RPMI7951 (cell line): ENCODE measurements around the gene C4B. TPM values are rescaled to one million over a fixed set of nuclear protein-coding genes. Genes with fewer than 3 reads are reported as not detected.
"Not testable (repeated sequence)": the region's sequence is repeated elsewhere in the genome, so short reads cannot be mapped to it uniquely, and the experiment has no call there.

Experiments used
- DNase-seq: peaks from one replicate; pipeline ENCODE4 v3.0.0-alpha.2; 2012; ENCODE audit warnings: low read depth
- total RNA-seq: library from RNA; depleted of rRNA; stranded (reverse); fragments of >200 nt; shearing (Covaris generic); gene quantifications from 2 replicates; pipeline ENCODE4 v1.2.3, GENCODE V29; 2014

Gene C4B
- total RNA-seq, 1 experiment from 2014 or later: 0.72 TPM

DNA sequence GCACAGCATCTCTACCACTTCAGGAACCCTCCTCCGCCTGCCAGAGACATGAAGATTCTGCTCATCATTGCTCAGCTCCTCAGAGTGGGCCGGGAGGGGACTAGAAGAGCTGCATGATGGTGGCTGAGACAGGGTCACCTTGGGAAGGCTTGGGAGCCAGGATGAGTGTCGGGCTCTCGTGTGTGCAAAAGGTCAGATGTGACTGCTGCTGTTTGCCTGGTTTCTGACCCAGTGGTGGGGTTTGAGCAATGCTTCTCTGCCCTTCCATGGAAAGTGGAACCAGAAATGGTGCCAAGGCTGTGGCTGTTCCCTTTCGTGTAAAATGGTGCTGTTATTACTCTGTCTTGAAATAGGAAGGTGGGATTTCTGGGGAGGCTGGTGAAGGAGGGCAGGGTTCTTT is 33.6 kb upstream of the C4B start:
- DNase-seq: not testable (repeated sequence)

DNA sequence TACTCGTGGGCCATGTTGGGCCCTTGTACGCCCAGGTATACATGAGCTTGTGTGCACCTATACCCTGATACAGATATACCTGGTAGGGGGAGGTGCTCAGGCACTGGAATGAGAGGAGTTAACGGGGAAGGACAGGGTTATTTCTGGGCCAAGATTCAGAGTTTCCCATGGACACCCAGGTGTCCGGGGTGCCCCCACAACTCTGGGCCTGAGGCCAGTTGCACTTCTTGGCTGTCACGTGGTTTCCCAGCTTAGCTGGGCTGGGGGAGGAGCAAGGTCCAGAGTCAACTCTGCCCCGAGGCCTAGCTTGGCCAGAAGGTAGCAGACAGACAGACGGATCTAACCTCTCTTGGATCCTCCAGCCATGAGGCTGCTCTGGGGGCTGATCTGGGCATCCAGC is 32.9 kb upstream of the C4B start, which contains the start of gene C4A:
Gene C4A (plus strand): TSS at position 314 of the 400 bp plus-strand sequence. CDS start 51 bp downstream, at position 365.
- not testable (repeated sequence) for DNase-seq

DNA sequence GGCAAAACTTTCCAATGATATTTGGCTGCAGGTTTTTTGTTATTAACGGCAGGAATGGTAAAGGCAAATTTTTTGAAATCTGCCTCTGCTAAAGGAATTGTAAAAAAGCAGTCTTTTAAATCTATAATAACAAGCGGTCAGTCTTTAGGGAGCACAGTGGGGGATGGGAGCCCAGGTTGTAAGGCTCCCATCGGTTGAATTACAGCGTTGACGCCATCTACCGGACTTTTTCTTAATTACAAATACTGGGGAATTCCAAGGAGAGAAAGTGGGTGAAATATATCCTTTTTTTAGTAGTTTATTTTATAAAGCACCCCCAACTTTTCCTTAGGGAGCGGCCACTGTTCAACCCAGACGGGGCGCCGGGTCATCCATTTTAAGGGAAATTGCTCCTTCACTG is 25.2 kb upstream of the C4B start:
- not testable (repeated sequence) for DNase-seq

DNA sequence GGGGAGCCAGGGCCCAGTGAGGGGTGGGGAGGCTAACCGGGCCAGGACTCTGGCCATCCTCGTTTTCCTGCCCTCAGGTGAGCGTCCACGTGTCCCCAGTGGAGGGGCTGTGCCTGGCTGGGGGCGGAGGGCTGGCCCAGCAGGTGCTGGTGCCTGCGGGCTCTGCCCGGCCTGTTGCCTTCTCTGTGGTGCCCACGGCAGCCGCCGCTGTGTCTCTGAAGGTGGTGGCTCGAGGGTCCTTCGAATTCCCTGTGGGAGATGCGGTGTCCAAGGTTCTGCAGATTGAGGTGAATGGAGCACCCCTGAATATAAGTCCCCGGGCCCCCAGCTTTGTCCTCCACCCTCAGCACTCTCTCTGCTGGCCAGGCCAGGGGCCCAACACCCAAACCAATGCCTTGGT is 20.2 kb upstream of the C4B start:
- DNase-seq: not testable (repeated sequence)

DNA sequence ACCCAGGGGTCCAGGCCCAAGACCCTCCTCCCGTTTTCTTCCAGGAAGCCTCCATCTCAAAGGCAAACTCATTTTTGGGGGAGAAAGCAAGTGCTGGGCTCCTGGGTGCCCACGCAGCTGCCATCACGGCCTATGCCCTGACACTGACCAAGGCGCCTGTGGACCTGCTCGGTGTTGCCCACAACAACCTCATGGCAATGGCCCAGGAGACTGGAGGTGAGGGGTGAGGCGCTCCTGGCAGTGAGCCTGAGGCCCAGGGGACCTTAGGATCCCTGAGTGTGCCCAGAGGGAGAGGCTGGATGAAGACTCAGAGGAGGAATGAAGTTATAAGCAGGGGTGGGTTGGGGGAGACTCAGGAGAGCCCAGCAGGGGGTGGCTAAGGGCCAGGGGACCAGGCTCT is 18.2 kb upstream of the C4B start:
- not testable (repeated sequence) for DNase-seq

DNA sequence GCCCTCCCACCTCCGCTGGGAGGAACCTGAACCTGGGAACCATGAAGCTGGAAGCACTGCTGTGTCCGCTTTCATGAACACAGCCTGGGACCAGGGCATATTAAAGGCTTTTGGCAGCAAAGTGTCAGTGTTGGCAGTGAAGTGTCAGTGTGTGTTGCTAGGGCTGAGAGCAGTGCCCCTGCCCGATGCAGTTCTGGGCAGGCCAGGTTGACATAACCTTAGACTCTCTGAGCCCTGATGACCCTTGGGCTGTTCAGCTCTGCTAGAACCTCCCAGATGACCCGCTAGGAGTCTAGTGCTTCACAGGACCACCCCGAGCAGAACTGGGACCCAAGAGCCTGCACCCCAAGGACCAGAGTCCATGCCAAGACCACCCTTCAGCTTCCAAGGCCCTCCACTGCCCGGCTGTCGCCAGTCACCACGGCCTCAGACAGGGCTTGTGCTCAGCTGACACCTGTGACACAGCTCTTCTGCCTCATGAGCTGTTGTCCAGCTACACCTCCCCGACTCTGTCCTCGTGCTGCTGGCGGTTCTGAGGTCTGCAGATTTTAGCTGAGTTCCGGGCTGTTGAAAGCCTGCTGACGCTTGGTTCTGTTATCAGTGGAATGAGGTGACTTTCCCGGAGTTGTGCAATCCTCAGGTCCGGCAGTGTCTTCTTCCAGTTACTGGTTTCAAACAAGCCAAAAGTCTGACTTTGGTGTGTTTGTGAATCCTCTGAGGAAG is 11.9 kb upstream of the C4B start:
- not testable (repeated sequence) for DNase-seq

DNA sequence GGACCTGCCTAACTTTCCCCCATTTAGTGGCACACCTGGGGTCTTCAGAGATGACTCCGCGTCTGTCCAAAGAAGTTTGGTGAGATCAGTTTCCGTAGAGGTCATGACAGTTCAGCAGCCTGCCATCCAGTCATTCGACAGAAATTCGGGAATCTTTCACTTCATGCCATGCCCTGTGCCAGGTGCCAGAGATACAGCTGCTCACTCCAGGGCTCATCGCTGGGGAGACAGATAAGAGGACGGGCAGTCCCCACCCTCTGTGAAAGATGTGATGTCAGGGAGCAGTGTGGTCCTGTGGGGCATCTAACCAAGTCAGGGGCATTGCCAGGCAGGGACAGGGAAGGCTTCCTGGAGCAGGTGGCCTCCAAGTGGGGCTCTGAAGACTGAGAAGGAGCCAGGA is 11.3 kb upstream of the C4B start:
- DNase-seq: not testable (repeated sequence)

DNA sequence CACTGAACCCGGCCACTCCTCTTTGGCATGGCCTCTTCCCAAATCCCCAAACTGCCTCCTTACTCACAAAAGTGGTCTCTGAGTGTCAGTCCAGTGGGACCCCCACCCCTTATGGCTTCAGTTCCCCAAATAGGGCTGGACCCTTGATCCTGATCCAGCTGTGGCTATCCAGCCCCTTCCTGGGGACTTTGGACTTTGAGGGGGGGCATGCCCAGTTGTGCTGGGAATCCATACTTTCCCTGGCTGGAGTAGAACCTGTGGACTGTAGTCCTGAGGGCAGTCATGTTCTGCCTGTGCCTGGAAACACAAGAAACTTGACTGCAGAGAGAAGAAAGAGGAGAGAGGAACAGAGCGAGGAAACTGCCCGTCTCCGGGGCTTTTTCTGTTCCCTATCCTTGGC is 10.2 kb upstream of the C4B start:
- not testable (repeated sequence) for DNase-seq

DNA sequence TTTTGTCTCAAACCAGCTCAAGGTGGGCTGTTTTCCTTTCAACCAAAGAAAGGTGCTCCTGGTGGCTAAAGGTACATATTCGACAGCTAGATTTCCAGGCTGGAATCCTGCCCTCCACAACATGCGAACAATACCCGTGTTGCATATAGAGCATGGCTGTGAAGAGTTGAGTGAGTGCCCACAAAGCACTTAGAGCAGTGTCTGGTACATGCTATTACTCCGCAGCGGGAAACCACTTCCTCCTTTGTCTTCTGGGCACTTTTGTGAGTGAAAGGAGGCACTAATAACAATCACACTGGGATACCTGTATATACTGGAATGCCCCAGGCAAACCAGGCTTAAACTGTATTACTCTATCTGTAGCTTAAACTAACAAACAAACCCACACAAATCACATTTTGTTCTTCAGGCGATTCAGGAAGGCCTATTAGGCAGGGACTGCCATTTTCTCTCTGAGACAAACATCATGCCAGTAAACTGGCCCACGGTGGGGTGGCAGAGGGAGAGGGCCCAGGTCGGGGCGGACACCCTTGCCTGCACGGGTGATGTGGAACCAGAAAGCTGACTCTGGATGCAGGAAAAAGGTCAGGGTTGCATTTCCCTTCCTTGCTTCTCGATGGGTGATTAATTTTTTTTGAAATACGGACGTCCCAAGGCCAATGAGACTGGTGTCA is 9.6 kb upstream of the C4B start:
- not testable (repeated sequence) for DNase-seq

DNA sequence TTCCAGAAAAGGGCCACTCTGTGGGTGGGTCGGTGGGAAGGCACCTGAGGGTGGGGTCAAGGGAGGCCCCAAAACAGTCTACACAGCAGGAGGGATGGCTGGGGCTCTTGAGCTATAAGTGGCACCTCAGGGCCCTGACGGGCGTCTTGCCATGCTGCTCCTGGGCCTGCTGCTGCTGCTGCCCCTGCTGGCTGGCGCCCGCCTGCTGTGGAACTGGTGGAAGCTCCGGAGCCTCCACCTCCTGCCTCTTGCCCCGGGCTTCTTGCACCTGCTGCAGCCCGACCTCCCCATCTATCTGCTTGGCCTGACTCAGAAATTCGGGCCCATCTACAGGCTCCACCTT is 9.1 kb upstream of the C4B start:
- DNase-seq: not testable (repeated sequence)

DNA sequence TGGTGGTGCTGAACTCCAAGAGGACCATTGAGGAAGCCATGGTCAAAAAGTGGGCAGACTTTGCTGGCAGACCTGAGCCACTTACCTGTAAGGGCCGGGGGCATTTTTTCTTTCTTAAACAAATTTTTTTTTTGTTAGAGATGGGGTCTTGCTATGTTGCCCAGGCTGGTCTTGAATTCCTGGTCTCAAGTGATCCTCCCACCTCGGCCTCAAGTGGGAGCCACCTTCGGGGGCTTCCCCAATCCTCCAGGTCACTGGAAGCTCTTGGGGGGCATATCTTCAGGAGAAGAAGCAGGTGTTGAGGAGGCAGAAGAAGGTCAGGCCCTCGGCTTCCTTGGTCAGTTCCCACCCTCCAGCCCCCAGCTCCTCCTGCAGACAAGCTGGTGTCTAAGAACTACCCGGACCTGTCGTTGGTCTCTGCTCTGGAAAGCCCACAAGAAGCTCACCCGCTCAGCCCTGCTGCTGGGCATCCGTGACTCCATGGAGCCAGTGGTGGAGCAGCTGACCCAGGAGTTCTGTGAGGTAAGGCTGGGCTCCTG is 8.5 kb upstream of the C4B start:
- DNase-seq: not testable (repeated sequence)

DNA sequence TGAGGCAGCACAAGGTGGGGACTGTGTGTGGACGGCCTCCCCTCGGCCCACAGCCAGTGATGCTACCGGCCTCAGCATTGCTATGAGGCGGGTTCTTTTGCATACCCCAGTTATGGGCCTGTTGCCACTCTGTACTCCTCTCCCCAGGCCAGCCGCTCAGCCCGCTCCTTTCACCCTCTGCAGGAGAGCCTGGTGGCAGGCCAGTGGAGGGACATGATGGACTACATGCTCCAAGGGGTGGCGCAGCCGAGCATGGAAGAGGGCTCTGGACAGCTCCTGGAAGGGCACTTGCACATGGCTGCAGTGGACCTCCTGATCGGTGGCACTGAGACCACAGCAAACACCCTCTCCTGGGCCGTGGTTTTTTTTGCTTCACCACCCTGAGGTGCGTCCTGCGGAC is 7.5 kb upstream of the C4B start:
- DNase-seq: not testable (repeated sequence)

DNA sequence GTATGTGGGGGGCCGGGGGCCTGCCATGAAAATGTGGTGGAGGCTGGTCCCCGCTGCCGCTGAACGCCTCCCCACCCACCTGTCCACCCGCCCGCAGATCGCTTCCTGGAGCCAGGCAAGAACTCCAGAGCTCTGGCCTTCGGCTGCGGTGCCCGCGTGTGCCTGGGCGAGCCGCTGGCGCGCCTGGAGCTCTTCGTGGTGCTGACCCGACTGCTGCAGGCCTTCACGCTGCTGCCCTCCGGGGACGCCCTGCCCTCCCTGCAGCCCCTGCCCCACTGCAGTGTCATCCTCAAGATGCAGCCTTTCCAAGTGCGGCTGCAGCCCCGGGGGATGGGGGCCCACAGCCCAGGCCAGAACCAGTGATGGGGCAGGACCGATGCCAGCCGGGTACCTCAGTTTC is 6.6 kb upstream of the C4B start:
- DNase-seq: not testable (repeated sequence)

DNA sequence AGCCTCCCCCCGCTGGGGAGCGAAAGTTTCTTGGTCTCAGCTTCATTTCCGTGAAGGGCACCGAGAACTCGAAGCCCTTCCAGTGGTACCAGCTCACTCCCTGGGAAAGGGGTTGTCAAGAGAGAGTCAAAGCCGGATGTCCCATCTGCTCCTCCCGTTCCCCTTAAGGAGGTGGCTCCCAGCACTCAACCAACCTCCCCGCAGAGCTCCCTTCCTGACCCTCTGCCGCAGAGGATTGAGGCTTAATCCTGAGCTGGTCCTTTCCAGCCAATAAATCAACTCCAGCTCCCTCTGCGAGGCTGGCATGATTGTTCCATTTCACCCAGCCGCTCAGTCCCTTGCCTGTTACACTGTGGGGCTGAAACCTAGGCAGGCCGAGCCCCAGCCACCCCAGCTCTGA is 6.0 kb upstream of the C4B start:
- DNase-seq: not testable (repeated sequence)

DNA sequence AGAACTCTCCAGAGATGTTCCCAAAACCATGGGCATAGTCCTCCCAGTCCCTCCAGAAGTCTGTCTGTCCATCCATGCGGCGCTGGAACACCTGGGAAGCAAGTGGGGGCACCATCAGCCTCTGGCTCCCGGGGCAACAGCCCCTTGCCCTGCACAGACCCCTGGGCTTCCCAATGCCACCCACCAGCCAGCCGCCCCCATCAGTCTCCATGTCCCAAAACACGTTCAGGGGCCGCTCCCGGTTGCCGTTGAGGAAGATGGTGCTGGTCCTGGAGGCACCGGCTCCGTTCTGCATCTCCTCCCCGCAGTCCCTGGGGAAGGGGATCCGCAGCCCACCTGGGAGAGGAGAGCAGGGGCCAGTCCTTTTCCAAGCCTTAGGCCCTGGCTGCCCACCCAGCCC is 5.1 kb upstream of the C4B start:
- not testable (repeated sequence) for DNase-seq

DNA sequence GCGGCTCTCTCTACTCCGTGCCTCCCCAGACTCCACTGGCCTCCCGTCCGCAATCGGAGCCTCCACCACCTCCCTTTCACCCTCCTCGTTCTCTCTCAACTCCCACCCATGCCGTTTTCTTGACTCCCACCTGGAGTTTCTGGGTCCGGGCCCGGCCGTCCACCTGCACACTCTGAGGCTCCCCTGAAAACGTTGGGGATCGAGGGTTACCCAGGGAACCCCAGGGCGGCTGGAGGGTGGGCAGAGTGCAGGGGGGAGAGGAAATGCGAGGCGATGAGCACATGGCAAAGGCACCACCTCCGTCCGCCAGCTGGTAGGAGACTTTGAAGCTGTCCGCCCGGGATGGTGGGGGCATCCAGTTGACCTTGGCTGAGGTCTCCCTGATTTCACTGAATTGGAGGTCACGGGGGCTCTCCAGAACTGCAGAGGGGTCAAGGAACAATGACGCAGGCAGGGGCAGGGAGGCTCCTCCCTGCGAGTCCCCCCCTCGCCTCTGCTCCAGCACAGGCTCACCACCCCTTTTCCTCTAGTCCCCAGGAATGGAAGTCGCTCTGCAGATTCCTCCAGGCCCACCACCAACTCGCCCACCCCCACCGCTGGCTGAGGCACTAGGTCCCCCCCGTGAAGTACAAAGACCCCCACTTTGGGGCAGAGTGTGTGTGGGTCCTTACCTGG is 3.6 kb upstream of the C4B start:
- not testable (repeated sequence) for DNase-seq

DNA sequence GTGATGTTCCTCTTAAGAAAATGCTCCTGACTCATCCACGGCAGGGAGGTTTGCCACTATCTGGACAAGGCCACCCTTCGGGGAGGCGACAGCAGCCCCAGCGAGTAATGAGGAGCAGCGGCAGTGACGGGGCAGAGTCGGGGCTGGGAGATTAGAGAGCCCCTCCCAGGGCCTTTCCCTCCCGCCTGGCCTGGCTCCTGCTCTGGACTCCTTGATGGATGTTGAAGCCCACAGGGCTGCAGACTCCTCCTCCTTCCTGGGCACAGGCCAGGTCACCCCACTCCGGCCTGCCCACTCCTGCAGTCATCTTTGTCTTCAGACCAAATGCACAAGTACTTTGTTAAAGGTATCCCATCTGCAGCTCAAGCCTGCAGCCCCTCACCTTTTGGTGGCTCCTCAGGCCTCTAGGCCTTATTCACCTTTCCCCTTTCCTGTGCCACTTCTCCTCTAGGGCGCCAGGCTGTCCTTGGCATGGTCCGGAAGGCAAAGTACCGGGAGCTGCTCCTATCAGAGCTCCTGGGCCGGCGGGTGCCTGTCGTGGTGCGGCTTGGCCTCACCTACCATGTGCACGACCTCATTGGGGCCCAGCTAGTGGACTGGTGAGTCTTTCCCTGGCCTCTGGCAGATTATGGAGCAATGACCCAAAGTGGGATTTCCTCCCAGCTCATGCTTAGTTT is 1.5 kb upstream of the C4B start:
- not testable (repeated sequence) for DNase-seq

DNA sequence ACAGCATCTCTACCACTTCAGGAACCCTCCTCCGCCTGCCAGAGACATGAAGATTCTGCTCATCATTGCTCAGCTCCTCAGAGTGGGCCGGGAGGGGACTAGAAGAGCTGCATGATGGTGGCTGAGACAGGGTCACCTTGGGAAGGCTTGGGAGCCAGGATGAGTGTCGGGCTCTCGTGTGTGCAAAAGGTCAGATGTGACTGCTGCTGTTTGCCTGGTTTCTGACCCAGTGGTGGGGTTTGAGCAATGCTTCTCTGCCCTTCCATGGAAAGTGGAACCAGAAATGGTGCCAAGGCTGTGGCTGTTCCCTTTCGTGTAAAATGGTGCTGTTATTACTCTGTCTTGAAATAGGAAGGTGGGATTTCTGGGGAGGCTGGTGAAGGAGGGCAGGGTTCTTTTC is 857 bp upstream of the C4B start:
- DNase-seq: not testable (repeated sequence)

DNA sequence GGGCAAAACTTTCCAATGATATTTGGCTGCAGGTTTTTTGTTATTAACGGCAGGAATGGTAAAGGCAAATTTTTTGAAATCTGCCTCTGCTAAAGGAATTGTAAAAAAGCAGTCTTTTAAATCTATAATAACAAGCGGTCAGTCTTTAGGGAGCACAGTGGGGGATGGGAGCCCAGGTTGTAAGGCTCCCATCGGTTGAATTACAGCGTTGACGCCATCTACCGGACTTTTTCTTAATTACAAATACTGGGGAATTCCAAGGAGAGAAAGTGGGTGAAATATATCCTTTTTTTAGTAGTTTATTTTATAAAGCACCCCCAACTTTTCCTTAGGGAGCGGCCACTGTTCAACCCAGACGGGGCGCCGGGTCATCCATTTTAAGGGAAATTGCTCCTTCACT is 7.5 kb downstream of the C4B start:
- not testable (repeated sequence) for DNase-seq

DNA sequence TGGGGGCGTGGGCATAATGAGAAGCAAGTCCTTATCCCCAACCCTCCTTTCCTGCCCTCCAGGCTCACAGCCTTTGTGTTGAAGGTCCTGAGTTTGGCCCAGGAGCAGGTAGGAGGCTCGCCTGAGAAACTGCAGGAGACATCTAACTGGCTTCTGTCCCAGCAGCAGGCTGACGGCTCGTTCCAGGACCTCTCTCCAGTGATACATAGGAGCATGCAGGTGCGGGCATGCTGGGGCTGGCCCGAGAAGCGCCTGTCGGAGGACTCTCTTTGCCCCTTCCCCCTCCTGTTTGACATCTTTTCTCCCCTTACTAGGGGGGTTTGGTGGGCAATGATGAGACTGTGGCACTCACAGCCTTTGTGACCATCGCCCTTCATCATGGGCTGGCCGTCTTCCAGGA is 14.0 kb downstream of the C4B start:
- not testable (repeated sequence) for DNase-seq

DNA sequence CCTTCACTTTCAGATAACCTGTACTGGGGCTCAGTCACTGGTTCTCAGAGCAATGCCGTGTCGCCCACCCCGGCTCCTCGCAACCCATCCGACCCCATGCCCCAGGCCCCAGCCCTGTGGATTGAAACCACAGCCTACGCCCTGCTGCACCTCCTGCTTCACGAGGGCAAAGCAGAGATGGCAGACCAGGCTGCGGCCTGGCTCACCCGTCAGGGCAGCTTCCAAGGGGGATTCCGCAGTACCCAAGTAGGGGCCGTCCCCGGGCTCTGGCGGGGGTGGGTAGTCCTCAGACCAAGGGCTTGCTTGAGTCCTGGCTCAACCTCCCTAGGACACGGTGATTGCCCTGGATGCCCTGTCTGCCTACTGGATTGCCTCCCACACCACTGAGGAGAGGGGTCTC is 15.0 kb downstream of the C4B start:
- DNase-seq: not testable (repeated sequence)
